Measurements from ENCODE around the gene C6orf136. TPM values are rescaled to one million over a fixed set of nuclear protein-coding genes. Genes with fewer than 3 reads are reported as not detected.
A peak's percentile ranks its signal among the peaks of the same experiment; 100 is the strongest.

C6orf136 gene
- total RNA-seq, 1 experiment from 2014 or later = 34.8 TPM

DNA sequence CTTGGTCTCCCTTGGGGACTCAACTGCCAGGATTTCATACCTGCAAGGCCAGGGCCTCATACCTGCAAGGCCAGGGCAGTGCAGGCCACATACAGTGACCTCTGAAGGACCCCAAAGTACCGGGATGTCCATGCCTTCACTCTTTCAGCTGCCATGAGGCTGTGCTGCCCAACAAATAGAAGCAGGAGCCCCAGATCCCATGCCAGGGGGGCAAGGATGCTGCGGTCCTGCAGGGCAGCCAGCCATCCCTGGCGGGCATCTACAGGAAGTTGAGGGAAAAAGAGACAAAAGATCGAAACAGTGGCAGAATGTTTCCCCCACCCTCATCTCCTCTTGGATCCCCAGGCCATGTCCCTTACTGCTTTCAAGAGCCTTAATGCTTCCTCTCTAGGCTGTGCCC, 43.1 kb downstream of the C6orf136 start:
- Histone ChIP-seq H3K9me2 (ENCODE audit: insufficient read depth) (no peaks in the 10 kb centered on the region), H2AFZ (ENCODE audit: low read depth, low read length, poor library complexity, severe bottlenecking) (no peak overlapping the region), H4K20me1 (ENCODE audit: insufficient read depth) (no peaks in the 10 kb centered on the region), H3K79me2 (ENCODE audit: insufficient read depth, low read length) (peaks cover 15% of the 10 kb centered on the region), H3K36me3 (ENCODE audit: control insufficient read depth in 1 of 2, insufficient read depth in 2 of 2, low read length in 2 of 2) (no peaks in the 10 kb centered on the region), H3K27ac (ENCODE audit: low read depth, low read length) (peak overlapping the region; percentile 77), H3K9me3 (ENCODE audit: control insufficient read depth in 1 of 2, insufficient read depth in 1 of 2, low read depth in 1 of 2, low read length in 2 of 2) (no peaks in the 10 kb centered on the region), H3K4me3 (replicated peaks in 1 of 2; ENCODE audit: low read depth in 1 of 2, low read length in 2 of 2) (peak overlapping the region; percentile 58 to 61), H3K4me2 (ENCODE audit: low read length) (peak overlapping the region; percentile 86), H3K9ac (ENCODE audit: low read length) (peak overlapping the region; percentile 67), H3K27me3 (ENCODE audit: insufficient read depth, low read length) (no peaks in the 10 kb centered on the region), H3K4me1 (ENCODE audit: control insufficient read depth in 1 of 2, insufficient read depth in 2 of 2, low read length in 2 of 2) (peaks cover 42 to 64% of the 10 kb centered on the region in 2 experiments)
- intact Hi-C loops (cut with micrococcal nuclease) = loop anchor here (1.0 kb wide), 1 partner anchor 27 kb away; the partner anchor contains the start of gene MDC1
- POLR2A ChIA-PET = interaction anchor here (1.3 to 3.5 kb wide), 4 partner anchors 18 to 31 kb away, joined by 3 to 25 read pairs (median 4); partner anchors contain the start of genes DHX16, MDC1 and TUBB
- CTCF ChIA-PET = interaction anchor here (1.5 kb wide), 1 partner anchor 11 kb away, joined by 9 read pairs; no protein-coding TSS in a partner anchor
- ATAC-seq (no peak), DNase-seq (ENCODE audit: low read depth, low spot score) (no peak)
- RAD21 ChIA-PET (ENCODE audit: low non-redundant PET in 1 of 2, low total read pairs in 2 of 2, uncharacterized antibody in 2 of 2, unreplicated experiment in 2 of 2) = no interaction called here
- no peak for TF ChIP-seq ZNF274 (IDR thresholded peaks at IDR 0.05; ENCODE audit: low read depth, low read length)
- TF ChIP-seq, protein P1, sequence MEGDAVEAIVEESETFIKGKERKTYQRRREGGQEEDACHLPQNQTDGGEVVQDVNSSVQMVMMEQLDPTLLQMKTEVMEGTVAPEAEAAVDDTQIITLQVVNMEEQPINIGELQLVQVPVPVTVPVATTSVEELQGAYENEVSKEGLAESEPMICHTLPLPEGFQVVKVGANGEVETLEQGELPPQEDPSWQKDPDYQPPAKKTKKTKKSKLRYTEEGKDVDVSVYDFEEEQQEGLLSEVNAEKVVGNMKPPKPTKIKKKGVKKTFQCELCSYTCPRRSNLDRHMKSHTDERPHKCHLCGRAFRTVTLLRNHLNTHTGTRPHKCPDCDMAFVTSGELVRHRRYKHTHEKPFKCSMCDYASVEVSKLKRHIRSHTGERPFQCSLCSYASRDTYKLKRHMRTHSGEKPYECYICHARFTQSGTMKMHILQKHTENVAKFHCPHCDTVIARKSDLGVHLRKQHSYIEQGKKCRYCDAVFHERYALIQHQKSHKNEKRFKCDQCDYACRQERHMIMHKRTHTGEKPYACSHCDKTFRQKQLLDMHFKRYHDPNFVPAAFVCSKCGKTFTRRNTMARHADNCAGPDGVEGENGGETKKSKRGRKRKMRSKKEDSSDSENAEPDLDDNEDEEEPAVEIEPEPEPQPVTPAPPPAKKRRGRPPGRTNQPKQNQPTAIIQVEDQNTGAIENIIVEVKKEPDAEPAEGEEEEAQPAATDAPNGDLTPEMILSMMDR (IDR thresholded peaks at IDR 0.05 in 2 of 3, conservative IDR thresholded peaks at IDR 0.05 in 1 of 3; ENCODE audit: borderline replicate concordance in 1 of 3, insufficient read depth in 1 of 3, low read depth in 2 of 3, low read length in 2 of 3) = no peak
- no peak for TF ChIP-seq TCF7L2 (IDR thresholded peaks at IDR 0.05; ENCODE audit: borderline replicate concordance, extremely low read depth, insufficient read depth, insufficient read length)
- no peak for TF ChIP-seq POLR2AphosphoS5 (IDR thresholded peaks at IDR 0.05; ENCODE audit: low read depth, low read length)
- BruUV-seq (replicated peaks) = no TSS peak
